ENCODE measurements around the gene TPR.

The TPR gene

DNA sequence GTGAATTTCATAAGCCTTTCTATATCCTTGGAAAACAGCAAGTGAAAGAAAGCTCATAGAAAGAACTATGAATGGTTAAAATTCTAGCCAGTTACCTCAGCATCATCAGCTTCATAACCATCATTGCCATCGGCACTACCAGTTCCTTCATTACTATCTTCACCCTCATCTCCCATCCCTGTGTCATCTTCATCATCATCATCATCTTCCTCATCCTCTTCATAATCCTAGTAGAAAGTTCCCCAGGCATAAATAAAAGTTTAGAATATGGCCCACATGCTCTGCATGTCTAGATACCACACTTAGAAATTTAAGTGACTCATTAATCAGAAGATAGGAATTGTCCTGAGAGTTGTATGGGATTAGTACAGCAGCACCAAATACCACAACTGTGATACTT lies 49.0 kb downstream of the TPR start:
- TF ChIP-seq, protein P1, sequence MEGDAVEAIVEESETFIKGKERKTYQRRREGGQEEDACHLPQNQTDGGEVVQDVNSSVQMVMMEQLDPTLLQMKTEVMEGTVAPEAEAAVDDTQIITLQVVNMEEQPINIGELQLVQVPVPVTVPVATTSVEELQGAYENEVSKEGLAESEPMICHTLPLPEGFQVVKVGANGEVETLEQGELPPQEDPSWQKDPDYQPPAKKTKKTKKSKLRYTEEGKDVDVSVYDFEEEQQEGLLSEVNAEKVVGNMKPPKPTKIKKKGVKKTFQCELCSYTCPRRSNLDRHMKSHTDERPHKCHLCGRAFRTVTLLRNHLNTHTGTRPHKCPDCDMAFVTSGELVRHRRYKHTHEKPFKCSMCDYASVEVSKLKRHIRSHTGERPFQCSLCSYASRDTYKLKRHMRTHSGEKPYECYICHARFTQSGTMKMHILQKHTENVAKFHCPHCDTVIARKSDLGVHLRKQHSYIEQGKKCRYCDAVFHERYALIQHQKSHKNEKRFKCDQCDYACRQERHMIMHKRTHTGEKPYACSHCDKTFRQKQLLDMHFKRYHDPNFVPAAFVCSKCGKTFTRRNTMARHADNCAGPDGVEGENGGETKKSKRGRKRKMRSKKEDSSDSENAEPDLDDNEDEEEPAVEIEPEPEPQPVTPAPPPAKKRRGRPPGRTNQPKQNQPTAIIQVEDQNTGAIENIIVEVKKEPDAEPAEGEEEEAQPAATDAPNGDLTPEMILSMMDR (conservative IDR thresholded peaks at IDR 0.05) = no peak
- H3K27ac ChIP-seq = no peak overlapping the region

DNA sequence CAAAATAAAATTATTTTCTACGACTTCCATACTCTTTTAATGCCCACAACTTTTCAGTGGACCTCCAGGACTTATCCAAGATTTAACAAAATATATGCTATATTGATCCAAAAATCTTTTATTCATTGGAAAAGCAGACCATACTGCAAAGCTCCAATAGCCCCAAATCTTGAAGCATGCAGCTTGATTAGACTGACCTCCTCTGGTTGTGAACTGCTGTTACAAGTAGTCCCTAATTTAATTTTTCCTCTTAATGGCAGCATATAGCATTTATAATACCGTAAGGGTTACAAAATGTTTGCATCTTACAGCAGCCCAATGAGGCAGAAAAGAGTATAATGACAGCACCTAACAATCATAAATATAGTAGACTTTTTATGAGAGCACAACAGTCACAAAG lies 49.8 kb downstream of the TPR start:
- TF ChIP-seq, protein P1 (conservative IDR thresholded peaks at IDR 0.05) = no peak; the same call in 1 of the 2 replicates
- no peak overlapping the region for H3K27ac ChIP-seq

DNA sequence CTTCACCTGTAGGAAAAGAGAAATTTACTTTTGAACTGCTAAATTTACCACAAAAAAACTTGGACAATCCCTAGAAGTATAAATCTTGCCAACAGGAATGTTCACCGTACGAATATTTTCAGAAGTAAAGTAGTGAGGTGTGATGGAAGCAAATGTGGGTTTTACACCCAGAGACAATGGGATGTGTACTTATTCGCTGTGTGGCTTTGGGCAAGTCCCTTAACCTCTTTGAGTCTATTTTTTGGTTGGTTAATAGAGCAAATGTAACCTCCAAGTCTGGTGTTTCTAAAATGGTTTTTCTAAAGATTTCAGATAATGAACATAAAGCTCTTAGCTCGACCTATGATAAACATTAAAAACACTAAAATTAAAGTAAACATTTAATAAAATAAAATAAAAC lies 51.2 kb downstream of the TPR start:
- TF ChIP-seq, protein P1 (conservative IDR thresholded peaks at IDR 0.05) = no peak
- no peak overlapping the region for H3K27ac ChIP-seq

DNA sequence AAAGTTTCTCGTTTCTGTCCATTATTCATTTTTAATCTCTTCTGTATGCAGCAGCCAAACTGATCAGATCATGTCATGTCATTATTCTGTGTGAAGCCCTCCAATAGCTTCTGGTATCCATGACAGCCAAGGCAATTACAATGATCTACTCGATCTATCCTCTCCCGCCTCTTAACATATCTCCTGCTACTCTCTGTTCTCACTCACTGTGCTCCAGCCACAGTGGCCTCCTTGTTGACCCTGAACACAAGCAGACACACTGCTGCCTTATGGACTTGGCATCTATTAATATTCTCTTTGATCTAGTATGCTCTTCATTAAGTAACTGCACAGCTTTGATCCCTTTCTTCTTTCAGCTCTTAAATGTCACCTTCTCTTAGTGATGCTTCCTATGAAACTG lies 59.5 kb downstream of the TPR start:
- TF ChIP-seq, protein P1 (conservative IDR thresholded peaks at IDR 0.05) = no peak
- no peak overlapping the region for H3K27ac ChIP-seq

DNA sequence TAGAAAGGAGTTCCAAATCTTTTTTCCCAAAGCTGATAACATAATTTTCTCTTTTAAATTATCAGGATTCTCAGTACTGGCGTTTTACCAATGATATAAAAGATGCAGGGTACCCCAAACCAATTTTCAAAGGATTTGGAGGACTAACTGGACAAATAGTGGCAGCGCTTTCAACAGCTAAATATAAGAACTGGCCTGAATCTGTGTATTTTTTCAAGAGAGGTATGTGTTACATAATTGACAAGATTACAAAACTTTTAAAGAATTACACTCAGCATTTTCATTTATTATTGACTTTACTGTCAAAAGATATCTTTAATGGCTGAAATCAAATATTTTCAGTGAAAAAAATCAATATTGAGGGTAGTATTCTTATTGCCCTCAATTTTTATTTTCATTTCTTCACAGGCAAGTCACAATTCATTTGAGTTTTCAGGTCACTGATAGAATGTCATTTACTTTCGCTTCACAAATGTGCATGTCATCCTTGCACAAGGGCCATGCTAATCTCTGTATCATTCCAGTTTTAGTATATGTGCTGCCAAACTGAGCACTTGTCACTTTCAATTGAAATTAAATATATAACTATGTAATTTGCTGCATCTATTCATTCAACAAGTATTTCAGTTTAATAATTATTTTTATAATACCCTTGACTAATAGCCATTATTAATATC lies 63.5 kb downstream of the TPR start:
- no peak overlapping the region for H3K27ac ChIP-seq
- TF ChIP-seq, protein P1 (conservative IDR thresholded peaks at IDR 0.05) = no peak

DNA sequence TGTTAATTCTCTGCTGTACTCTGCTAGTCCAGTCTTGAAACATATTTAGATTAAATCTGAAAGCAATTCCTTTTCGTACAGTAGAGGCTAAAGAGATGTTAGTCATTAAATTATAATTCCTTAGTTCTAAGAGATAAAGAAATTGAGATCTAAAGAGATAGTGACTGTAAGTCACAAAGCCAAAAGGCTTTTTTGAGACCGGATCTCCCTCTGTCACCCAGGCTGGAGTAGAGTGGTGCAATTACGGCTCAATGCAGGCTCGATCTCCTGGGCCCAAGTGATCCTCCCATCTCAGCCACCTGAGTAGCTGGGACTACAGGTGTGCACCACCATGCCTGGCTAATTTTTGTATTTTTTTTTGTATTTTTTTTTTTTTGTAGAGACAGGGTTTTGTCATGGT lies 64.7 kb downstream of the TPR start:
- TF ChIP-seq, protein P1 (conservative IDR thresholded peaks at IDR 0.05) = no peak
- H3K27ac ChIP-seq = no peak overlapping the region

DNA sequence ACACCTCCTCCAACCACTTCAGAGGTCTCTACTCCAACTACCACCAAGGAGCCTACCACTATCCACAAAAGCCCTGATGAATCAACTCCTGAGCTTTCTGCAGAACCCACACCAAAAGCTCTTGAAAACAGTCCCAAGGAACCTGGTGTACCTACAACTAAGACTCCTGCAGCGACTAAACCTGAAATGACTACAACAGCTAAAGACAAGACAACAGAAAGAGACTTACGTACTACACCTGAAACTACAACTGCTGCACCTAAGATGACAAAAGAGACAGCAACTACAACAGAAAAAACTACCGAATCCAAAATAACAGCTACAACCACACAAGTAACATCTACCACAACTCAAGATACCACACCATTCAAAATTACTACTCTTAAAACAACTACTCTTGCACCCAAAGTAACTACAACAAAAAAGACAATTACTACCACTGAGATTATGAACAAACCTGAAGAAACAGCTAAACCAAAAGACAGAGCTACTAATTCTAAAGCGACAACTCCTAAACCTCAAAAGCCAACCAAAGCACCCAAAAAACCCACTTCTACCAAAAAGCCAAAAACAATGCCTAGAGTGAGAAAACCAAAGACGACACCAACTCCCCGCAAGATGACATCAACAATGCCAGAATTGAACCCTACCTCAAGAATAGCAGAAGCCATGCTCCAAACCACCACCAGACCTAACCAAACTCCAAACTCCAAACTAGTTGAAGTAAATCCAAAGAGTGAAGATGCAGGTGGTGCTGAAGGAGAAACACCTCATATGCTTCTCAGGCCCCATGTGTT lies 66.6 kb downstream of the TPR start:
- H3K27ac ChIP-seq = no peak overlapping the region
- TF ChIP-seq, protein P1 (conservative IDR thresholded peaks at IDR 0.05) = no peak
